Osteocyte (in vitro differentiated cells): ENCODE results near the gene BIK. TPM values are rescaled to one million over a fixed set of nuclear protein-coding genes. Genes with fewer than 3 reads are reported as not detected.

Source experiments
- DNase-seq: peaks from one replicate; pipeline ENCODE4 v3.0.0; 2021; ENCODE audit warnings: mixed read lengths; ENCODE audit not compliant: unreplicated experiment; ENCODE audit errors: extremely low spot score
- H3K27ac Mint-ChIP-seq: one replicate; pipeline ENCODE4 v1.8.0; 2021; ENCODE audit warnings: mild to moderate bottlenecking, mixed read lengths; ENCODE audit not compliant: unreplicated experiment
- H3K27me3 Mint-ChIP-seq: one replicate; pipeline ENCODE4 v1.8.0; 2021; ENCODE audit warnings: mixed read lengths; ENCODE audit not compliant: unreplicated experiment
- H3K36me3 Mint-ChIP-seq: one replicate; pipeline ENCODE4 v1.8.0; 2021; ENCODE audit warnings: mixed read lengths; ENCODE audit not compliant: unreplicated experiment
- H3K4me1 Mint-ChIP-seq: one replicate; pipeline ENCODE4 v1.8.0; 2021; ENCODE audit warnings: mixed read lengths; ENCODE audit not compliant: unreplicated experiment
- H3K4me3 Mint-ChIP-seq: one replicate; pipeline ENCODE4 v1.8.0; 2021; ENCODE audit warnings: mild to moderate bottlenecking, moderate library complexity, mixed read lengths; ENCODE audit not compliant: unreplicated experiment
- H3K9me3 Mint-ChIP-seq: one replicate; pipeline ENCODE4 v1.8.0; 2021; ENCODE audit warnings: mixed read lengths; ENCODE audit not compliant: unreplicated experiment
- total RNA-seq: library from RNA; stranded (reverse); gene quantifications from 2 replicates; pipeline ENCODE4 v1.2.1, GENCODE V29; 2021
- TF ChIP-seq, protein P1 (sequence below): fragments of 200-600 bp; sonication (generic); IDR thresholded peaks from 2 replicates; pipeline ENCODE4 v1.5.0; 2021; ENCODE audit warnings: antibody characterized with exemption, mild to moderate bottlenecking, moderate library complexity

The BIK gene
- total RNA-seq, 1 donor from 2014 or later = not detected

GRCh38 chr22:43133401-43133800 is 22.9 kb downstream of the BIK start:
- DNase-seq = no peak
- Mint-ChIP-seq H3K27me3 (no peaks in the 10 kb centered on the region), H3K27ac (no peak overlapping the region), H3K4me3 (no peak overlapping the region), H3K4me1 (no peaks in the 10 kb centered on the region), H3K9me3 (no peaks in the 10 kb centered on the region), H3K36me3 (peaks cover 19% of the 10 kb centered on the region)
- TF ChIP-seq, protein P1, sequence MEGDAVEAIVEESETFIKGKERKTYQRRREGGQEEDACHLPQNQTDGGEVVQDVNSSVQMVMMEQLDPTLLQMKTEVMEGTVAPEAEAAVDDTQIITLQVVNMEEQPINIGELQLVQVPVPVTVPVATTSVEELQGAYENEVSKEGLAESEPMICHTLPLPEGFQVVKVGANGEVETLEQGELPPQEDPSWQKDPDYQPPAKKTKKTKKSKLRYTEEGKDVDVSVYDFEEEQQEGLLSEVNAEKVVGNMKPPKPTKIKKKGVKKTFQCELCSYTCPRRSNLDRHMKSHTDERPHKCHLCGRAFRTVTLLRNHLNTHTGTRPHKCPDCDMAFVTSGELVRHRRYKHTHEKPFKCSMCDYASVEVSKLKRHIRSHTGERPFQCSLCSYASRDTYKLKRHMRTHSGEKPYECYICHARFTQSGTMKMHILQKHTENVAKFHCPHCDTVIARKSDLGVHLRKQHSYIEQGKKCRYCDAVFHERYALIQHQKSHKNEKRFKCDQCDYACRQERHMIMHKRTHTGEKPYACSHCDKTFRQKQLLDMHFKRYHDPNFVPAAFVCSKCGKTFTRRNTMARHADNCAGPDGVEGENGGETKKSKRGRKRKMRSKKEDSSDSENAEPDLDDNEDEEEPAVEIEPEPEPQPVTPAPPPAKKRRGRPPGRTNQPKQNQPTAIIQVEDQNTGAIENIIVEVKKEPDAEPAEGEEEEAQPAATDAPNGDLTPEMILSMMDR = no peak

DNA sequence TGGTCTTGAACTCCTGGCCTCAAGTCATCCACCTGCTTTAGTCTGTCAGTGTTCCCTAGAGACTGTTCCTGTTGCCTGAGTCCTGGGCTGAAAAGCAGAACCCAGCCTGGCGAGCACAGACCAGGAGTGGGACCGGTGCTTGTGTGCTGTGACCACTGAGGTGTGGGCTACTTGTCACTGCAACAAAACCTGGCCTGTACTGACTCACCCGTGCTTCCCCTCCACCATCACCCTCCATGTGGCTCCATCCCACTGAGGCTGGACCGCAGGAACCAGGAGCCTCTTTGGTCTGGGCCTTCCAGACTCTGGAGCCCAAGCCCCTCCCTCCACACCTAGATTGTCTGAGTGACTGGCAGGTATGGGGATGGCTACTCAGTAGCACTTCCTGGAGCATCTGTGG is 24.0 kb downstream of the BIK start:
- Mint-ChIP-seq H3K4me1 (no peaks in the 10 kb centered on the region), H3K27me3 (no peaks in the 10 kb centered on the region), H3K36me3 (peaks cover 24% of the 10 kb centered on the region), H3K27ac (no peak overlapping the region), H3K9me3 (no peaks in the 10 kb centered on the region), H3K4me3 (no peak overlapping the region)
- TF ChIP-seq, protein P1 = no peak
- DNase-seq = no peak

- no peaks in the 10 kb centered on the region for H3K4me1 Mint-ChIP-seq
- TF ChIP-seq, protein P1 = no peak
- no peaks in the 10 kb centered on the region for H3K9me3 Mint-ChIP-seq
- no peak for DNase-seq
- H3K27ac Mint-ChIP-seq = no peak overlapping the region
- no peak overlapping the region for H3K4me3 Mint-ChIP-seq
- H3K36me3 Mint-ChIP-seq = peaks cover 29% of the 10 kb centered on the region
- no peaks in the 10 kb centered on the region for H3K27me3 Mint-ChIP-seq
Observed at GRCh38 chr22:43135565-43135964, 25.0 kb downstream of the BIK start.

- Mint-ChIP-seq H3K27me3 (no peaks in the 10 kb centered on the region), H3K4me3 (no peak overlapping the region), H3K4me1 (no peaks in the 10 kb centered on the region), H3K36me3 (peaks cover 31% of the 10 kb centered on the region), H3K27ac (no peak overlapping the region), H3K9me3 (no peaks in the 10 kb centered on the region)
- DNase-seq = no peak
- TF ChIP-seq, protein P1 = peak; percentile 59
Observed at GRCh38 chr22:43136255-43136654, 25.7 kb downstream of the BIK start.

GRCh38 chr22:43136801-43137200 is 26.3 kb downstream of the BIK start:
- TF ChIP-seq, protein P1 = no peak
- H3K9me3 Mint-ChIP-seq = no peaks in the 10 kb centered on the region
- H3K4me3 Mint-ChIP-seq = no peak overlapping the region
- H3K27ac Mint-ChIP-seq = no peak overlapping the region
- peaks cover 31% of the 10 kb centered on the region for H3K36me3 Mint-ChIP-seq
- no peaks in the 10 kb centered on the region for H3K27me3 Mint-ChIP-seq
- no peak for DNase-seq
- peaks cover 1% of the 10 kb centered on the region for H3K4me1 Mint-ChIP-seq
